HG02885 (cell line): ENCODE data around the gene KRTAP4-4.
"Not testable (repeated sequence)": the region's sequence is repeated elsewhere in the genome, so short reads cannot be mapped to it uniquely, and the experiment has no call there.

ENCODE experiments used
- ATAC-seq: cut with Tn5 transposase; IDR thresholded peaks from one replicate; pipeline ENCODE4 v1.9.1; 2021; ENCODE audit warnings: mild to moderate bottlenecking; ENCODE audit not compliant: unreplicated experiment, poor library complexity

KRTAP4-4 gene

DNA sequence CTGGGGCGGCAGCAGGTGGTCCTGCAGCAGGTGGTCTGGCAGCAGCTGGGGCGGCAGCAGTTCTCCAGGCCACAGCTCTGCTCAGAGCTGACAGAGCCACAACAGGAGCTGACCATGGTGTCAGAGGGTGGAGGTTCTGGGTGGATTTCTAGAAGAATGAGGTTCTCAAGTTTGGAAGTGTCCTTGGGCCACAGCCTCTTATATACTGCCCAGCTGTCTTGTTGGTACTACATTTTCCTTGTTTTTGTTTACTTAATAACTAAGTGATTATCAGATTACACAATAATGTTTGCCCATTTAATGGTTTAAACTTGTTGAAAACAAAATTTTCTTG is 10.9 kb downstream of the KRTAP4-4 start, which contains the start of gene KRTAP4-5:
Gene KRTAP4-5 (minus strand): TSS at position 174 of the 334 bp plus-strand sequence. CDS start 58 bp downstream, at position 116.
- ATAC-seq: no peak

GRCh38 chr17:41148971-41149651 is 11.4 kb downstream of the KRTAP4-4 start:
- not testable (repeated sequence) for ATAC-seq

- no peak for ATAC-seq
Measured at GRCh38 chr17:41147531-41148204, 12.9 kb downstream of the KRTAP4-4 start.

GRCh38 chr17:41145261-41145660 is 15.3 kb downstream of the KRTAP4-4 start:
- no peak for ATAC-seq

GRCh38 chr17:41144846-41145245 is 15.7 kb downstream of the KRTAP4-4 start:
- no peak for ATAC-seq

- ATAC-seq: no peak
Measured at GRCh38 chr17:41141361-41141760, 19.2 kb downstream of the KRTAP4-4 start.

DNA sequence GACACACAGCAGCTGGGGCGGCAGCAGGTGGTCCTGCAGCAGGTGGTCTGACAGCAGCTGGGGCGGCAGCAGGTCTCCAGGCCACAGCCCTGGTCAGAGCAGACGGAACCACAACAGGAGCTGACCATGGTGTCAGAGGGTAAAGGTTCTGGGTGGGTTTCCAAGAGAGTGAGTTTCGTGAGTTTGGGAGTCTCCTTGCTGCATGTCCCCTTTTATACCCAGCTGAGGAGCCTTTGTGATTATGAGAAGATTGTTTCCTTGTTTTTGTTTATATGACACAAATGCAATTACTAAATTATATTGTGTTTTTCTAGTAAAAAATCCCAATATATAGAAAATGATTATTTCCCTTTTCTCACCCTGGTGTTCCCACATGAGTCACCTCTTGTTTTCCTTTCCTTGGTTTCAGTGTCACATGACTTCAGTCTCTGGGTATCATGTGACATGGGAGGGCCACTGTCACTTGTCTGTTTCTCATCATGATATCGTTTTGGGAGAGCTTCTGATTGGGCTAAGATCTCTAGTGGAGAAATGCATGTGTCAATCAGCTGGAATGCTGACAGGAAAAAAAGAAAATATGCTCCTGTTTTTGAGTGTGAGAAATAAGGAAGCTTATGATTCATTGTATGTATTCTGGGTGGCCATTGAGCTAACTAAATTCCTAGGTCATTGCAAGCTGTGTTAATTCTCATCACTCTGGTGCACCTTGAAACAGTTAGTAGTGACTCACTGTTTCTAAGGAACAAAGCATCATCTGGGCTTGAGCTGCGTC is 20.0 kb downstream of the KRTAP4-4 start, which contains the start of gene KRTAP4-6:
Gene KRTAP4-6 (minus strand): TSS at position 185 of the 772 bp plus-strand sequence. CDS start 57 bp downstream, at position 128.
- ATAC-seq: no peak

- ATAC-seq: not testable (repeated sequence)
Measured at GRCh38 chr17:41139865-41140264, 20.7 kb downstream of the KRTAP4-4 start.

DNA sequence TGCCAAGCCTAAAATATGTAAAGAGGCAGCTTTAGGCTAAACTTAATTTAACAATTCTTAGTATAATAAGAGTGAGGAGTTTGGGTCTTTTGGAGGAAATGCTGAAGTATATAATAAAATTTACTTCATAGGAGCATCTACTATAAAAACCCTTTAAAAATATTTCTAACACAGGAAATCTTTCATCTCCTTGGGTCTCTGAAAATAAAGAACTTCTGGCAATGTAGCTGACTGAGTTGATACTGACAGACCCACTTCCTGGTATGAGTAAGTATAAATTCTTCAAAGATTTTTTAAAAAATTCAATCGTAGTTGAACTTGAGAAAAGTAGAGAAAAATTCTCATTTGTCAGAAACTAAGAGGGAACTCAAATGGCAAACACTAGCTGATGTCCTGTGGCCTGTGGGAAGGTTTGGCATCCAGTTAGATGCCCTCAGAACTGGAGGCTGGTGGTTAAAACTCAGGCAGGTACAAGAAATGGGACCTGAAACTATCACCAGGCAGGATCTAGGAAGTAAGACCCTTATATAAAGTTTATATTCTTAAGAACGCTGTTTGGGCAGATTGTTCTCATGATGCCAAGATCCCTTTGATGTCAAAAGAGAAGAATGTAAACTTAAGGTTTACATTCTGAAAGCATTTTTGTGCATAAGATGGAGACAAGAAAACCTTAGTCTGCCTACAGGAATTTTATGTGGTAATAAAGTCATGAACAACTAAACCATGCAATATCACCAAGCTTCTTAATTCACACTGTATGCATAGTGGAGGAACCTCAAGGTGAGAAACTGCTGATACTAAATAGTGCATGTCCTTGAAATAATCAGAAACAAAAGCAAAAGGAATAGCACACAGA is 26.4 kb downstream of the KRTAP4-4 start:
- ATAC-seq: no peak

GRCh38 chr17:41131979-41132378 is 28.6 kb downstream of the KRTAP4-4 start:
- no peak for ATAC-seq

- no peak for ATAC-seq
Measured at GRCh38 chr17:41127371-41127770, 33.2 kb downstream of the KRTAP4-4 start.

- no peak for ATAC-seq
Measured at GRCh38 chr17:41126412-41126811, 34.1 kb downstream of the KRTAP4-4 start.

GRCh38 chr17:41125064-41125463 is 35.5 kb downstream of the KRTAP4-4 start:
- no peak for ATAC-seq

- not testable (repeated sequence) for ATAC-seq
Measured at GRCh38 chr17:41123991-41124371, 36.6 kb downstream of the KRTAP4-4 start, which contains the start of gene KRTAP4-12. TSS of gene KRTAP4-12 (minus strand) at chr17:41124182. CDS start at chr17:41124122, 60 bp downstream.

DNA sequence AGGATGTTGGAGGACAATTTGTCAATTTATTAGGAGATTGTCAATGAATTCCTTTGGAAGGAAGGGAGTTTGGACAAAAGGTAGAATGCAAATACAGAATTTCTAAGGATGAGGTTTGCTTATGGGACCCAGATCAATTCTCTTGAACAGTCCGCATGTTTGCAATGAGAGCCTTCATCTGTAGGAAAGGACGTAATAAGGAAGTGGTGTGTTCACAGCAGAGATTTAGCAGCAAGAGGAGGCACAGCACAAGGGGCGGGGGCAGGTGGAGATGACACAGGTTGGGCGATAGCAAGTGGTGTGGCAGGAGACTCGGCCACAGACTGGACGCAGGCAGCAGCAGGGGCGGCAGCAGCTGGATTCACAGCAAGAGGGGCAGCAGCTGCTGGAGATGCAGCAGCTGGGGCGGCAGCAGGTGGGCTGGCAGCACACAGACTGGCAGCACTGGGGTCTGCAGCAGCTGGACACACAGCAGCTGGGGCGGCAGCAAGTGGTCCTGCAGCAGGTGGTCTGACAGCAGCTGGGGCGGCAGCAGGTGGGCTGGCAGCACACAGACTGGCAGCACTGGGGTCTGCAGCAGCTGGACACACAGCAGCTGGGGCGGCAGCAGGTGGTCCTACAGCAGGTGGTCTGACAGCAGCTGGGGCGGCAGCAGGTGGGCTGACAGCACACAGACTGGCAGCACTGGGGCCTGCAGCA is 37.1 kb downstream of the KRTAP4-4 start:
- ATAC-seq: not testable (repeated sequence)

DNA sequence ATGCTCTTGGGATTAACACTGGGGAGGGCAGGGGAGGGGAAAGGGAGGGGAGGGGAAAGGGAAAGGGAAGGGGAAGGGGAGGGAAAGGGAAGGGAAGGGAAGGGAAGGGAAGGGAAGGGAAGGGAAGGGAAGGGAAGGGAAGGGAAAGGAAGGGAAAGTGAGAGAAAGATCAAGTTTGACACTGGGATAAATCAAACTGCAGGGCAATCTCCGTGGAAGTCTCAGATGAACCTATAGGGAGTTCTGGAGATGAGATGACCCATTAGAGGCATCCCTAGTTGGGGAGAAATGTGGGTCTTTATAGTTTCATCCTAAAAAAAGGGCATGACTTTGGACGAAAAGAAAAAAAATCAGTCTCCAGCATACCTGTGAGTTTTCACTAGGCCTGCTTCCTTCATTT is 38.8 kb downstream of the KRTAP4-4 start:
- ATAC-seq: no peak

GRCh38 chr17:41119696-41120690 is 40.6 kb downstream of the KRTAP4-4 start:
- not testable (repeated sequence) for ATAC-seq

- no peak for ATAC-seq
Measured at GRCh38 chr17:41118721-41119120, 41.8 kb downstream of the KRTAP4-4 start.
